ENCODE measurements around the gene MRPL14. TPM values are rescaled to one million over a fixed set of nuclear protein-coding genes. Genes with fewer than 3 reads are reported as not detected.
"Not testable (repeated sequence)": the region's sequence is repeated elsewhere in the genome, so short reads cannot be mapped to it uniquely, and the experiment has no call there.

The MRPL14 gene
- total RNA-seq, 1 experiment from 2014 or later = 362 TPM

- DNase-seq = no peak
- H3K9me3 ChIP-seq = no peaks in the 10 kb centered on the region
- H3K27me3 ChIP-seq = no peaks in the 10 kb centered on the region
- H3K36me3 ChIP-seq = peaks cover 38% of the 10 kb centered on the region
- no peak overlapping the region for H3K4me3 ChIP-seq
These were observed 26.8 kb upstream of the MRPL14 start for GRCh38 chr6:44154067-44154466.

GRCh38 chr6:44152533-44152932, 25.3 kb upstream of the MRPL14 start:
- H3K36me3 ChIP-seq = peaks cover 54% of the 10 kb centered on the region

GRCh38 chr6:44152109-44152461, 24.8 kb upstream of the MRPL14 start:
- Histone ChIP-seq H3K9me3 (no peaks in the 10 kb centered on the region), H3K4me3 (no peak overlapping the region), H3K36me3 (peaks cover 58% of the 10 kb centered on the region), H3K27me3 (no peaks in the 10 kb centered on the region)
- no peak for DNase-seq

More at GRCh38 chr6:44152533-44152932, 25.3 kb upstream of the MRPL14 start:
- H3K27me3 ChIP-seq = no peaks in the 10 kb centered on the region
- no peaks in the 10 kb centered on the region for H3K9me3 ChIP-seq
- no peak overlapping the region for H3K4me3 ChIP-seq
- DNase-seq = no peak

GRCh38 chr6:44151348-44152108, 24.3 kb upstream of the MRPL14 start:
- Histone ChIP-seq H3K4me3 (no peak overlapping the region), H3K36me3 (peaks cover 64% of the 10 kb centered on the region)

GRCh38 chr6:44150317-44150917, 23.2 kb upstream of the MRPL14 start:
- DNase-seq = no peak
- Histone ChIP-seq H3K9me3 (no peaks in the 10 kb centered on the region), H3K36me3 (peaks cover 71% of the 10 kb centered on the region), H3K4me3 (no peak overlapping the region), H3K27me3 (no peaks in the 10 kb centered on the region)

More at GRCh38 chr6:44151348-44152108, 24.3 kb upstream of the MRPL14 start:
- no peaks in the 10 kb centered on the region for H3K9me3 ChIP-seq
- no peaks in the 10 kb centered on the region for H3K27me3 ChIP-seq
- DNase-seq = no peak

GRCh38 chr6:44149369-44150012, 22.2 kb upstream of the MRPL14 start:
- H3K36me3 ChIP-seq = peaks cover 78% of the 10 kb centered on the region
- DNase-seq = no peak
- H3K9me3 ChIP-seq = no peaks in the 10 kb centered on the region
- H3K27me3 ChIP-seq = no peaks in the 10 kb centered on the region
- H3K4me3 ChIP-seq = no peak overlapping the region

GRCh38 chr6:44148306-44148705, 21.1 kb upstream of the MRPL14 start:
- Histone ChIP-seq H3K9me3 (no peaks in the 10 kb centered on the region), H3K27me3 (no peaks in the 10 kb centered on the region), H3K4me3 (no peak overlapping the region), H3K36me3 (peaks cover 85% of the 10 kb centered on the region)
- no peak for DNase-seq

- H3K27me3 ChIP-seq = no peaks in the 10 kb centered on the region
- peaks cover 88% of the 10 kb centered on the region for H3K36me3 ChIP-seq
- no peak overlapping the region for H3K4me3 ChIP-seq
- H3K9me3 ChIP-seq = no peaks in the 10 kb centered on the region
- DNase-seq = no peak
These were observed 20.0 kb upstream of the MRPL14 start for GRCh38 chr6:44147256-44147655.

- DNase-seq = no peak
- no peaks in the 10 kb centered on the region for H3K27me3 ChIP-seq
- peaks cover 88% of the 10 kb centered on the region for H3K36me3 ChIP-seq
- no peak overlapping the region for H3K4me3 ChIP-seq
- no peaks in the 10 kb centered on the region for H3K9me3 ChIP-seq
These were observed 19.4 kb upstream of the MRPL14 start for GRCh38 chr6:44146685-44147084.

GRCh38 chr6:44145839-44146238, 18.6 kb upstream of the MRPL14 start:
- no peak for DNase-seq
- H3K36me3 ChIP-seq = peaks cover 90% of the 10 kb centered on the region
- no peaks in the 10 kb centered on the region for H3K27me3 ChIP-seq
- H3K9me3 ChIP-seq = no peaks in the 10 kb centered on the region
- no peak overlapping the region for H3K4me3 ChIP-seq

GRCh38 chr6:44144536-44144935, 17.3 kb upstream of the MRPL14 start:
- DNase-seq, H3K27me3 ChIP-seq, H3K9me3 ChIP-seq, H3K4me3 ChIP-seq: not testable (repeated sequence)
- peaks cover 95% of the 10 kb centered on the region for H3K36me3 ChIP-seq

- Histone ChIP-seq H3K9me3 (no peaks in the 10 kb centered on the region), H3K36me3 (peaks cover 95% of the 10 kb centered on the region), H3K4me3 (no peak overlapping the region), H3K27me3 (no peaks in the 10 kb centered on the region)
- DNase-seq = no peak
These were observed 16.5 kb upstream of the MRPL14 start for GRCh38 chr6:44143731-44144130.

- DNase-seq = no peak
- Histone ChIP-seq H3K27me3 (no peaks in the 10 kb centered on the region), H3K36me3 (peaks cover 91% of the 10 kb centered on the region), H3K4me3 (no peak overlapping the region), H3K9me3 (no peaks in the 10 kb centered on the region)
These were observed 15.6 kb upstream of the MRPL14 start for GRCh38 chr6:44142835-44143234.

- H3K27me3 ChIP-seq = no peaks in the 10 kb centered on the region
- no peak for DNase-seq
- peaks cover 92% of the 10 kb centered on the region for H3K36me3 ChIP-seq
- H3K4me3 ChIP-seq = no peak overlapping the region
- no peaks in the 10 kb centered on the region for H3K9me3 ChIP-seq
These were observed 12.1 kb upstream of the MRPL14 start for GRCh38 chr6:44139351-44139743.

GRCh38 chr6:44138717-44139350, 11.6 kb upstream of the MRPL14 start:
- H3K4me3 ChIP-seq = no peak overlapping the region
- no peak for DNase-seq
- peaks cover 89% of the 10 kb centered on the region for H3K36me3 ChIP-seq
- H3K9me3 ChIP-seq = no peaks in the 10 kb centered on the region
- H3K27me3 ChIP-seq = no peaks in the 10 kb centered on the region

GRCh38 chr6:44135875-44136274, 8.6 kb upstream of the MRPL14 start:
- no peaks in the 10 kb centered on the region for H3K9me3 ChIP-seq
- no peaks in the 10 kb centered on the region for H3K27me3 ChIP-seq
- no peak for DNase-seq
- H3K36me3 ChIP-seq = peaks cover 68% of the 10 kb centered on the region
- no peak overlapping the region for H3K4me3 ChIP-seq

- Histone ChIP-seq H3K9me3 (no peaks in the 10 kb centered on the region), H3K27me3 (no peaks in the 10 kb centered on the region), H3K36me3 (peaks cover 62% of the 10 kb centered on the region), H3K4me3 (no peak overlapping the region)
- no peak for DNase-seq
These were observed 8.0 kb upstream of the MRPL14 start for GRCh38 chr6:44135173-44135758.
